Measurements from ENCODE around the gene PTPRT.

- TF ChIP-seq CTCF (IDR thresholded peaks at IDR 0.05) = no peak
- no peak for TF ChIP-seq POLR2A (IDR thresholded peaks at IDR 0.05)
These were observed 426.7 kb downstream of the PTPRT start for GRCh38 chr20:42763015-42763414.
